ENCODE data around the gene EIF5A2.
A peak's percentile ranks its signal among the peaks of the same experiment; 100 is the strongest.
"Not testable (repeated sequence)": the region's sequence is repeated elsewhere in the genome, so short reads cannot be mapped to it uniquely, and the experiment has no call there.

EIF5A2 gene

DNA sequence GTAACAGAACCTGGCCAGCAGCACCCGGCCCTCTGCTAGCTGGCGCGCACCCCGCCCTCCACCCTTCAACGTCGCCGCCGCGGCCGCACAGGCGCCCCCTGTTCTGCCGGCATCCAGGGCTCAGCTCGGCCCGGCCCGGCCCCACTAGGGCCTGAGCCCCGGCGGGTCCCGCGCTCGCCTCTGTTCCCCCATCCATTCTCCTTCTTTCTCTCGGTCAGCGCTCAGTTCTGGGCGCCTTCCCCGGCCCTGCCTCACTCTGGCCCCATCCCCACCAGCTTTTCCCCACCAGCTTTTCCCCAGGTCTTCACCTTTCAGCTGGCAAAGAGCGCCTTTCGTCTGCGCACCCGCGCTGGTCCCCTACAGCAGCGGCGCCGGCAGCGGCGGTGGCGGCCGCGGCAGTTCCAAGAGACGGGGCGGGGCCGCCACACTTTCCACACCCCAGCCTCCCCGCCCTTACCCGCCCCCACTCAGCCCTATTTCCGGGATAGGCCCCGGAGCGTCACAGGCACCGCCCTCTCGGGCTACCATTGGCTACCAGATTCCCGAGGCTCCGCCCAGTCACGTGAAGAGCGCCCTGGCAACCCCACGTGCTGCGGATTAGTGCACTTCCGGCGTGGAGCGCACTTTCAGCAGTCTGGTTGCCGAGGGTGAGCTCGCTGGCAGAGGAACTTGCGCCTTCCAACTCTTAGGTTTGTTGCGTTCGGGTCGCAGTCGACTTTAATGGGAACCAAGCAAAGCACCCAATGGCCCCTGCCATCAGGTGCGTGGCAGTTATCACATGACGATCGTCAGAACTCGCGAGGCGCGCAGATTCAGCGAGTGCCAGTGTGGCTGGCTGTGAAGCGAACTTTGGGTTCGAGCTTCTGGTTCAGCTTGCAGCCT is at the start of gene EIF5A2:
Gene EIF5A2, minus strand, starts transcription at position 403 of the 882 bp plus-strand sequence. CDS start 831 bp downstream, outside the sequence.
- peak; percentile 89 to 91 for DNase-seq (ENCODE audit: low read depth in 2 of 2)

DNA sequence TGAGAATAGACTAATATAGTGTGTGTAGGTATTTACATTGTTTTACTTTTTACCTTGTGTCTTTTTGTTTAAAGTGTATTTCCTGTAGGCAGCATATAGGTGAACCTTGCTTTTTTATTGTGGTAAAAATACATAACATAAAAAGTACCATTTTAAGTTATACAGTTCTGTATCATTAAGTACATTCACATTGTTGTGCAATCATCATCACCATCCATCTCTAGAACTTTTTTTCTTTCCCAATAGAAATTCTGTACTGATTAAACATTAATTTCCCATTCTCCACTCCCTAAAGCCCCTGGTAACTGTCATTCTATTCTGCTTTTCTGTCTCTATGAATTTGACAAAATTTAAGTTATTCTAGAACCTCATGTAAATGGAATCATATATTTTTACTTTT is 48.2 kb upstream of the EIF5A2 start:
- no peak for DNase-seq (ENCODE audit: low read depth in 2 of 2)

DNA sequence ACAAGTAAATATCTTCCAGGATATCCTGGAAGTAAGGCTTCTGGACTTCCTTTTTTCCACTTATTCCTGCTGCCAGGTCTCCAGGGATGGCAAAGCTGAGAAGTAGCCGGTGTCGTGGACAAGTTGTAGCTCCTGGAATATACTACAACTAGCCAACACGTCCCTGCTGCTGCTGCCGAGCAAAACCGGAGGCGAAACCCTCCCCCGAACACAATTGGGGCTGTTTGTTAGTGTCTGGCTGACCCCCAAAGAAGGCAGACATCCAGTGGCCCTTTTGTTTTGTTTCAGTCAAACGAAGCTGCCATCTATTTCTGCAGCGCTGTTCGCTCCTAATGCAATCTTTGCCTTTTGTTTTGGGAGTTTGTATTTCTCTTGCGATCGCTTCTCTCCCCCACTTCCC is 45.3 kb upstream of the EIF5A2 start:
- DNase-seq (ENCODE audit: low read depth in 2 of 2), result no peak

DNA sequence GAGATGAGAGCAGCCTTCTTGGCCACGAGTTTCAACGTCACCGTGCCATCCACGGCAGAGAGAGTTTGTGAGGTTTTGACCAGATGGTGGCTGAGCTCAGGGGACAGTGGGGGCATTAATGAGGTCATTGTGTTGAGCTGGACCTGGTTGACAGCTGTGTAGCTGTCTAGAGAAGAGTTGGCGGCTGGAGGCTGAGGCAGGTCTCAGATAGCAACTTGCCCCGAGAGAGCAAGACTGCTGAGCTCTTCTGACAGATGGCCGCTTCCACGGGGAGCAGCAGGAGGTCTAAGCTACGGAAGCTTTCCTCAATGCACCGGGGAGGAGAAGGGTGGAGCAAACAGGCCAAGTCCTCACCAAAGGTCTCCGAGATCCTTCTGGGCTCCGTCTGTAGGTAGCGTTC is 44.8 kb upstream of the EIF5A2 start:
- DNase-seq (ENCODE audit: low read depth in 2 of 2), result no peak

DNA sequence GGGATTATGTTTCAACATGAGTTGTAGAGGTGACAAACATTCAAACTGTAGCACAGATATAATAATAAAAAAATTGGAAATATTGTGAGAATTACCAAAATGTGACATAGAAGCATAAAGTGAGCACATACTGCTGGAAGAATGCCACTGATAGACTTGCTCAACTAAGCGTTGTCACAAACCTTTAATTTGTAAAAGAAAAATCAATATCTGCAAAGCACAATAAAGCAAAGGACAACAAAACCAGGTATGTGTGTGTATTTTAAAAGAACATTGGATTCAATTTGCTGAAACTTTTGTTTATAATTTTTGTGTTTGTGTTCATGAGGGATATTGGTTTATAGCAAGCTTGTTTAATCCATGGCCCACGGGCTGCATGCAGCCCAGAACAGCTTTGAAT is 40.8 kb upstream of the EIF5A2 start:
- DNase-seq (ENCODE audit: low read depth in 2 of 2), result no peak

DNA sequence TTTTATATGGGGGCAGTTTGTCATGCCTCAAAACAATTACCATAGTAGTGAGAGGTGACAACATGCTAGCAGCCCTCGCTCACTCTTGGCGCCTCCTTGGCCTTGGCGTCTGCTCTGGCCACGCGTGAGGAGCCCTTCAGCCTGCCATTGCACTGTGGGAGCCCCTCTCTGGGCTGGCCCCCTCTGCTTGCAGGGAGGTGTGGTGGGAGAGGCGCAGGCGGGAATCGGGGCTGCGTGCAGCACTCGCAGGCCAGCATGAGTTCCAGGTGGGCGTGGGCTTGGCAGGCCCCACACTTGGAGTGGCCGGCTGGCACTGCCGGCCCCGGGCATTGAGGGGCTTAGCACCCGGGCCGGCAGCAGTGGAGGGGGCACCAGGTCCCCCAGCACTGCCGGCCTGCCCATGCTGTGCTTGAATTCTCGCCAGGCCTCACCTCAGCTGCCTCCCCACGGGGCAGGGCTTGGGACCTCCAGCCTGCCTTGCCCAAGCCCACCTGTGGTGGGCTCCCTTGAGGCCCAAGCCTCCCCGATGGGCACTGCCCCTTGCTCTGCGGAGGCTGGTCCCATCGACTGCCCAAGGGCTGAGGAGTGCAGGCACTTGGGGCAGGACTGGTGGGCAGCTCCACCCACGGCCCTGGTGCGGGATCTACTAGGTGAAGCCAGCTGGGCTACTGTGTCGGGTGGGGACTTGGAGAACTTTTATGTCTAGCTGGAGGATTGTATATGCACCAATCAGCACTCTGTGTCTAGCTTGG is 38.8 kb upstream of the EIF5A2 start:
- no peak for DNase-seq (ENCODE audit: low read depth in 2 of 2)

DNA sequence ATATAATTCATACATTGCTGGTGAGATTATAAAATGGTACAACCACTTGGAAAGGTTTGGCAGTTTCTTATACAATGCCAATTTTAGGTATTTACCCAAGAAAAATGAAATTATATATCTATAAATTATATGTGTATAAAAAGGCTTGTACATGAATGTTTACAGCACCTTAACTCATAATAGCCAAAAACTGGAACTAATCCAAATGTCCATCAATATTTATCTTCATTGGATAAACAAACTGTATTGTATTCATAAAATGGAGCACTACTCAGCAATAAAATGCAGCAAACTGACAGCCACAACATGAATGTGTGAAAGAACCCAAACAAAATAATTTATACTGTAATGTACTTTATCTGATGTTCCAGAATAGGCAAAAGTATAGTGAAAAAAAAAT is 33.6 kb upstream of the EIF5A2 start:
- no peak for DNase-seq (ENCODE audit: low read depth in 2 of 2)

DNA sequence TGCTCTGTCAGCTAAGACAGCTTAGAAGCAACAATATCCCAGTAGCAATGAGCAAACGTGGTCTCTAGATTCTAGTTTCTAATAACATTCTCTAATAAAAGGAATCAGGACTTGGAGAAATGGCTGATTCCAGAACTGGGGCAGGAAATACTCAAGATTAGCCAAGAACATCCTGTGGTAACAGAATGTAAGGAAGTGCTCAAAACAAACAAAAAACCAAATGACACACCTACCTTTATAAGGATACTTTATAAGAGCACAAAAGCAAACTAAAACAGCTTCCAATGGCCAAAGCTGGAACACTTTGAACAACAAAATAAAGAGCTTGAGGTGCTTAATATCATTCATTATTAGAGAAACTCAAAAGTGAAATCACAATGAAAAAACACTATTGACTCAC is 33.1 kb upstream of the EIF5A2 start:
- DNase-seq (ENCODE audit: low read depth in 2 of 2), result no peak

DNA sequence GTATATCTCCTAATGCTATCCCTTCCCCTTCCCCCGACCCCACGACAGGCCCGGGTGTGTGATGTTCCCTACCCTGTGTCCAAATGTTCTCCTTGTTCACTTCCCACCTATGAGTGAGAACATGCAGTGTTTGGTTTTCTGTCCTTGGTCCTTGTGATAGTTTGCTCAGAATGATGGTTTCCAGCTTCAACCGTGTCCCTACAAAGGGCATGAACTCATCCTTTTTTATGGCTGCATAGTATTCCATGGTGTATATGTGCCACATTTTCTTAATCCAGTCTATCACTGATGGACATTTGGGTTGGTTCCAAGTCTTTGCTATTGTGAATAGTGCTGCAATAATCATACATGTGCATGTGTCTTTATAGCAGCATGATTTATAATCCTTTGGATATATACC is 24.6 kb upstream of the EIF5A2 start:
- DNase-seq (ENCODE audit: low read depth in 2 of 2), result not testable (repeated sequence)

DNA sequence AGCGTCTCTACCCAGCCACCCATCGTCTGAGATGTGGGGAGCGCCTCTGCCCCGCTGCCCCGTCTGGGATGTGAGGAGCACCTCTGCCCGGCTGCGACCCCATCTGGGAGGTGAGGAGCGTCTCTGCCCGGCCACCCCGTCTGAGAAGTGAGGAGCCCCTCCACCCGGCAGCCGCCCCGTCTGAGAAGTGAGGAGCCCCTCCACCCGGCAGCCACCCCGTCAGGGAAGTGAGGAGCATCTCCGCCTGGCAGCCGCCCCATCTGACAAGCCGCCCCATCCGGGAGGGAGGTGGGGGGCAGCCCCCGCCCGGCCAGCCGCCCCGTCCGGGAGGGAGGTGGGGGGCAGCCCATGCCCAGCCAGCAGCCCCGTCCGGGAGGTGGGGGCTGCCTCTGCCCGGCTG is 15.1 kb upstream of the EIF5A2 start:
- DNase-seq (ENCODE audit: low read depth in 2 of 2), result not testable (repeated sequence)

DNA sequence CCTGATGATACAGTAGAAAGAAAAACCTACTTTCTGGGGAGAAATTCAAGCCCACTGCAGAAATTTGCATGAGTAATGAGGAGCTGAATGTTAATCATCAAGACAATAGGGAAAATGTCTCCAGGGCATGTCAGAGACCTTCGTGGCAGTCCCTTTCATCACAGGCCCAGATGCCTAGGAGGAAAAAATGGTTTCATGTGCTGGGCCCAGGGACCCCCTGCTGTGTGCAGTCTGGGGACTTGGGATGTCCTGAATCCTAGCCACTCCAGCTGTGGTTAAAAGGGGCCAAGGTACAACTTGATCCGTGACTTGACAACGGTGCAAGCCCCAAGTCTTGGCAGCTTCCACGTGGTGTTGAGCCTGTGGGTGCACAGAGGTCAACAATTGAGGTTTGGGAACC is 10.3 kb upstream of the EIF5A2 start:
- DNase-seq (ENCODE audit: low read depth in 2 of 2), result no peak

DNA sequence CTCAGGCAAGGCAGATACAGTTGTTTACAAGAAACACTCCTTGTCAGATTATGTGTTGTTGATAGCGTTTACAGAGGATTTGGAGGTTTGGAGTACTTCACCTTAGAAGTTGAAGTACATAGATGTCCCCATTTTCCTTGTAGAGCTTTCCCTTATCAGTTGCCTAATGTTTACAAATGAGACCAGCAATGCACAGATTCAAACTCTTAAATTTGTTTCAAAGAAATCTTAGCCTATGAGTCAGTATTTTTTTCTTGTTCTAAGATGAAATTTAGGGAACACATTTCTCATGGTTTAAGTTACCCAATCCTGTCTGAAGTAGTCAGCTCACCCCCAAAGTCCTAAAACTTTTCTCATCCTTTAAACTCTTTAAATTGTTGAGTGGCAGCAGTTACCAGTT is 6.3 kb upstream of the EIF5A2 start:
- no peak for DNase-seq (ENCODE audit: low read depth in 2 of 2)

DNA sequence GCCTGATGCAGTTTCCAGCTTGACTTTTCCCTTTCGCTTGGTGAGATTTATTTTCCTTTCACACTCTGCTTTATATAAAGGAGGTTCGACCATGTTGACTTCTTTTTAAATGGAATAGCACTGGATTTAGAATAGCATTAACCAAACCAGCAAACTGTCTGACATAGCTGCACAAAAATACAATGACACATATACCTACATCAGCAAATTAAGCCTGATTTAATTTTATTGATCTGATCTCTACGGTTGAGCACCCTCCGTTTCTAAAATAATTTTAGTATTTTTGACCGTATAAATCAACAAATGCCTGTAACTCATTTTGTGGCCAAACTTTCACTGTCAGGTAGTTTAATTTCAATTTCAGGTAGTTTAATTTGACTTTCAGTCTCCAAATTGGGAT is 5.8 kb upstream of the EIF5A2 start:
- no peak for DNase-seq (ENCODE audit: low read depth in 2 of 2)

DNA sequence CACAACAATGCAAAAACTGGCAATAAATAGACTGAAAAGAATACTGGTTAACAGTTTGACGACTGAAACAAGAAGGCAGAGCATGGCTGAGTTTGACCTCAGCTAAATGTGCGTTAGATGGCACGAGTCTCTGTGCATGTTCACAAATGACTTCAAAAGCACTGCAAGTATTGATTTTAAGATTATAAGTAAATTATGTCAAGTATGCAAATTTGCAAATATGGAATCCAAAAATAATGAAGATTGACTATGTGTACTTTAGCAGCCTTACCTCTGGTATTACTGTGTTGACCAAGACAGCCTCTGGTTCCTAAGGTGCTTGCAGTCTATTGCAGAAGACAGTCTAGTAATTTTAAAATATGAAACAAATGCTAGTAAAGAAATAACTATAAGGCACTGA is 2.6 kb upstream of the EIF5A2 start:
- DNase-seq (ENCODE audit: low read depth in 2 of 2), result no peak

DNA sequence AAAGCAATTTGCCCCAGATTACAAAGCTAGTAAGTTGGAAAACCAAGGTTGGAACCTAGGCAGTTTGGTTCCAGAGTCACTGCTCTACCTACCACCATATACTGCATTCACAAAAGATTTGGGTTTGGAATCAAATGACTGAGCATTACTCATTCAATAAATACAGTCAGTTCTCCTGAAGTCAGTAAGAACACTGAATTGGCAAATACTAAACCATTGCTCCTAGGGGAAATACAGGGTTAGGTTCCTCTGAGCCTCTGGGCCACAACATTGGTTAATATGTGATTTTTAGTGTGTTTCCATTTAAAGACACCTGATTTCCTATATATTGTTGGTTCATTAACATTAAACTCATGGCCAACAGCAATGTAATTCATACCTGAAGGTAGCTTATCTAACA is 2.1 kb upstream of the EIF5A2 start:
- DNase-seq (ENCODE audit: low read depth in 2 of 2), result no peak

DNA sequence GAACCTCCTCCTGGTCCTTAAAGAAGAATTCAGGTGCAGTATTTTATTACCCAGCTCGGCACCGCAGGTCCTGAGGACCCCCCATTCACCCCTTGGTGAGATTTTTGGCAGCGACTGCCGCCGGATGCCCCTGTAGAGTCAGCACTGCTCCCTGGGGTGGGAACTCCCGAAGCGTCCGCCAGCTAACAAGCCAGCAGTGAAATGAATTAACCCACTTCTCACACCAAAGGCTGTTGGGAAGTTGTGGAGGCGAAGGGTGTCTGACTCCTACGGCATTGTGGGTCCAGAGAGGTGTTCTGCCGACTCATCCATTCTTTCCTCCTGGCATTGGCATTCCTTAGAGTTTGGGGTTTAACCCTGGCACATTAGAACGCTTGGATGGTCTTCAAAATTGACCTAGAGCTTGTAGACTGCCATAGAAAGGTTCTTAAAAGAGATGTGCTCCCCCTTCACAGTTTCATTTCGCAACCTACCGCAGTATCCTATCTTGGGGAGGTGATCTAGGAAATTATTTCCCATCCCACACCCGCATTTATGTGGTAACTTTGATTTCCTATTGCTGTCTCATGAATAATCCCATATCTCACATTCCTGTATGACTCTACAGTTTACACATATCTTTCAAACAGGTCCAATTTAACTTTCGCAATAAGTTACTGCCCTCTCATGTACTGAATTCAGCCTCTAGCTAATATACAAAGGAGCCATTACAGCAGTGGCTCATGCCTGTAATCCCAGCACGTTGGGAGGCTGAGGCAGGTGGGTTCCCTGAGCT is 879 bp upstream of the EIF5A2 start:
- no peak for DNase-seq (ENCODE audit: low read depth in 2 of 2)

DNA sequence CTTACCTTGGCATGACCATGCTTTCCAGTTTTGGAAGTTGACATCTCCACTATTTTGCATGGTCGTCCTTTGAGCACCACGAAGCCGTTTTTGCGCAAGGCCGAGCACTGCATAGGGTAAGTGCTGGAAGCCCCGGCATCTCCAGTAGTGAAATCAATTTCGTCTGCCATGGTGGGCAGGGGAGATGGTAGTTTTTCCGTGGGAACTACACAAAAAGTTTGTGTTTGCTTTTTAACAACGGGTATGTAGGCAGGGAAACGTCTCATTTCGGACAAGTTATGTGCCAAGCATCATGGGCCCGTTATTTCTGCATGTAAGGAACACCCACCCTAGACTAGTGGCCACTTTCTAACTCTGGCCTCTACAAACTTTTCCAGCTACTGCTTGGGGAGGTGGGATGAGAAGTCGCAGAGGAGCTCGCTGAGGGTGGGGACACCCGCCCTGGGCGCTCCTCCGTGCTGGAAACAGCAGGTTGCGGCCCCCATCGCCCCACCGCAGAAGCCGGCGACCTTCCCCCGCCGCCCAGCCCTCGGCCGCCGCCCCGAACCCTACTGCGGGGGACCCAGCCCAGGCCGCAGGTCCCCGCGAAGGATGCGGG is 701 bp downstream of the EIF5A2 start:
- DNase-seq (ENCODE audit: low read depth in 2 of 2), result no peak

DNA sequence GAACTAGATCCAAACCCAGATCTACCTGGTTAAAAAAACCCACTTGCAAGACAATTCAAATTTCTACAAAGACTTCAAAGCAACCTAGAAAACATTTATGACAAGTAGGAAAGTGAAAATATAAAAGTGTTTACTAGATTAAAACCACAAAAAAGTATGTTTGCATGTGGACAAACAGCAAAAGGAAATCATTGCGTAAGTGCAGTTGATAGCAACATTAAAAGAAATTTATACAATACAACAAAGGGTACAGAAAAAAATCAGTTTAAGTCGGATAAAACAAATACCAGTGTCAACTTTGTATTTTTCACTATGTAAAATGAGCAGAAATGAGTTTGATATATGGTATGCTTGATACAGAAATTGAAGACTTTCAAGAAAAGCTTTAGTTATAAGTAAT is 2.6 kb downstream of the EIF5A2 start:
- DNase-seq (ENCODE audit: low read depth in 2 of 2), result no peak

DNA sequence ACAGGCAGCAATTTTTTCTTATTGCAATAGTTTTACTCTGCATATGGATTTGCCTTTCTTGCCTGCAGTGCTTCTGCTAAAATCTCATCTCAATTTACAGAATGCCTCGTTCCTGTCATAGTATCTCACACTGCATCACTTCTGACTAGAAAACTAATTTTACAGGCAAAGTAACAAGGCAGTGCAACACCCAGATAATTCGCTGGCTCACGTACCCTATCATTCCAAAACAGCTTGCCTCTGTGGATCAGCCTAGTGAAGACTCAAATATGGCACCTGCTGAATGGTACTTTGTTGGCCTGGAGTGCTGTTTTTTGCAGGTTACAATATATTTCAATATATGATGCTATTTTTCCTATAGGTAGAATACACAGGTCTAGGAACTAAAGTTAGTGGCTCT is 5.3 kb downstream of the EIF5A2 start:
- DNase-seq (ENCODE audit: low read depth in 2 of 2), result no peak

DNA sequence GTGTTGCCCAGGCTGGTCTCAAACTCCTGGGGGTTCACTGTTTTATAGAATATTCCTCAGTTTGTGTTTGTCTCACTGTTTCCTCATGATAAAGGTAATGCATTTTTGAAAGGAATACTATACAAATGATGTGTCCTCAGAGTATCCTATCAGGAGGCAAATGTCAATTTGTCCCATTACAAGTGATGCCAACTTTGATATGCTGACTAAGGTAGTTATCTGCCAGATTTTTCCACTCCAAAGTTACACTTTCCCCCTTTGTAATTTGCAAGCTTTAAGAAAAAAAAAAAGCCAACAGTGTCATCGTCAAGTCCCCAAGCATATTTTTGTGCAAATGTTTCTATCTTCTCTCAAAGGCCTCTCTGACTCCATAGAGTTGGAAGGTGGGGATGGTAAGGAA is 9.0 kb downstream of the EIF5A2 start:
- no peak for DNase-seq (ENCODE audit: low read depth in 2 of 2)

DNA sequence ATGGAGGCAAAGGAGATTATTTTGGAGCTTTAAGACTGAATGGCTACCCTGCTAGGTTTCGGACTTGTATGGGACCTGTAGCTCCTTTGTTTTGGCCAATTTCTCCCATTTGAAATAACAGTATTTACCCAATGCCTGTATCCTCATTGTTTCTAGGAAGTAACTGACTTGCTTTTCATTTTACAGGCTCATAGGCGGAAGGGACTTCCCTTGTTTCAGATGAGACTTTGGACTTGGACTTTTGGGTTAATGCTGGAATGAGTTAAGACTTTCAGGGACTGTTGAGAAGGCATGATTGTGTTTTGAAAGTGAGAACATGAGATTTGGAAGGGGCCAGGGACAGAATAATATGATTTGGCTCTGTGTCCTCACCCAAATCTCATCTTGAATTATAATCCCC is 10.5 kb downstream of the EIF5A2 start:
- DNase-seq (ENCODE audit: low read depth in 2 of 2), result no peak

DNA sequence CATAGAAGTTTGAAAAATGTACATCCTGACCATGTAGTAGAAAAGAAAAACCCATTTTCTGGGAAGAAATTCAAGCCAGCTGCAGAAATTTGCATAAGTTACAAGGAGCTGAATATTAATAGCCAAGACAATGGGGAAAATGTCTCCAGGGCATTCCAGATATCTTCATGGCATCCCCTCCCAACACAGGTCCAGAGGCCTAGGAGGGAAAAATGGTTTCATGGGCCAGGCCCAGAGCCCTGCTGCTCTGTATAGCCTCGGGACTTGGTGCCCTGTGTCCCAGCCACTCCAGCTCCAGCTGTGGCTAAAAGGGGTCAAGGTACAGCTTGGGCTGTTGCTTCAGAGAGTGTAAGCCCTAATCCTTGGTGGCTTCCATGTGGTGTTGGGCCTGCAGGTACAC is 11.2 kb downstream of the EIF5A2 start:
- DNase-seq (ENCODE audit: low read depth in 2 of 2), result not testable (repeated sequence)
